MM.1S (cell line): ENCODE measurements around the gene FGFRL1.

Source experiments
- CTCF ChIP-seq: fragments of 300-600 bp; sonication (generic); IDR thresholded peaks from 2 replicates; pipeline ENCODE4 v1.5.1; 2016; ENCODE audit warnings: antibody characterized with exemption, low read length, mixed read lengths
- EZH2 ChIP-seq: fragments of 300-600 bp; sonication (generic); optimal IDR thresholded peaks from 2 replicates; pipeline ENCODE3; 2017; ENCODE audit warnings: low read depth, mild to moderate bottlenecking, antibody characterized with exemption, low read length, mixed read lengths
- EZH2phosphoT487 ChIP-seq: fragments of 300-600 bp; sonication (generic); IDR thresholded peaks from 2 replicates; pipeline ENCODE4 v1.6.1; 2018; ENCODE audit warnings: antibody characterized with exemption, low read length

GRCh38 chr4:1022739-1023066, 11.3 kb downstream of the FGFRL1 start:
- TF ChIP-seq EZH2phosphoT487 (no peak), CTCF (no peak), EZH2 (no peak)
